PC-3 (cell line): Measurements from ENCODE around the gene ASB5. TPM values are rescaled to one million over a fixed set of nuclear protein-coding genes. Genes with fewer than 3 reads are reported as not detected.
A peak's percentile ranks its signal among the peaks of the same experiment; 100 is the strongest.

ENCODE experiments used
- ATAC-seq: fragments of 200-7000 bp; cut with Tn5 transposase; 2 replicates; pipeline ENCODE4 v1.9.1; 2020; ENCODE audit warnings: mild to moderate bottlenecking, moderate library complexity
- BruUV-seq: library from RNA; stranded (reverse); fragments of 400-500 nt; replicated peaks from 2 replicates; lab custom pipeline; 2021; lab: Mats Ljungman, UMichigan
- CTCF ChIA-PET: fragments of 300-600 bp; sonication (Branson Sonifier 250); formaldehyde crosslinking; loops from one replicate; lab custom pipeline; 2022; ENCODE audit warnings: antibody characterized with exemption; lab: Charles Lee
- POLR2A ChIA-PET: fragments of 300-600 bp; sonication (Branson Sonifier 250); formaldehyde crosslinking; loops from one replicate; lab custom pipeline; 2022; ENCODE audit warnings: antibody characterized with exemption; ENCODE audit not compliant: unreplicated experiment; lab: Charles Lee
- DNase-seq: peaks from one replicate; pipeline ENCODE4 v3.0.0-alpha.2; 2015
- H2AFZ ChIP-seq: fragments of 300-600 bp; sonication (generic); 2 replicates; pipeline ENCODE4 v1.6.0; 2016; ENCODE audit warnings: antibody characterized with exemption, low read length
- H3F3A ChIP-seq: fragments of 300-600 bp; sonication (generic); one replicate; pipeline ENCODE4 v1.6.0; 2017; ENCODE audit warnings: antibody characterized with exemption, low read length, control low read depth, mild to moderate bottlenecking; ENCODE audit not compliant: unreplicated experiment
- H3K27ac ChIP-seq: fragments of 300-600 bp; sonication (generic); 2 replicates; pipeline ENCODE4 v1.5.1; 2016; ENCODE audit warnings: mild to moderate bottlenecking, low read length
- H3K27me3 ChIP-seq: fragments of 300-600 bp; sonication (generic); 2 replicates; pipeline ENCODE4 v1.6.1; 2016; ENCODE audit warnings: low read length, mixed read lengths
- H3K36me3 ChIP-seq: fragments of 300-600 bp; sonication (generic); 2 replicates; pipeline ENCODE4 v1.6.1; 2016; ENCODE audit warnings: low read depth, mixed run types, low read length, mixed read lengths
- H3K4me1 ChIP-seq: fragments of 300-600 bp; sonication (generic); 2 replicates; pipeline ENCODE4 v1.5.1; 2016; ENCODE audit warnings: low read length; ENCODE audit not compliant: insufficient read depth
- H3K4me2 ChIP-seq: fragments of 300-600 bp; sonication (generic); 2 replicates; pipeline ENCODE4 v1.6.0; 2016; ENCODE audit warnings: low read length
- H3K4me3 ChIP-seq: fragments of 300-600 bp; sonication (generic); 2 replicates; pipeline ENCODE4 v1.5.1; 2016; ENCODE audit warnings: mild to moderate bottlenecking, low read length, mixed read lengths
- H3K79me2 ChIP-seq: fragments of 300-600 bp; sonication (generic); 2 replicates; pipeline ENCODE4 v1.6.1; 2017; ENCODE audit warnings: low read length, mixed read lengths
- H3K9ac ChIP-seq: fragments of 300-600 bp; sonication (generic); 2 replicates; pipeline ENCODE4 v1.6.0; 2016; ENCODE audit warnings: mild to moderate bottlenecking, low read length
- H3K9me2 ChIP-seq: fragments of 300-600 bp; sonication (generic); replicated peaks from 2 replicates; pipeline ENCODE4 v1.6.1; 2016; ENCODE audit warnings: mixed run types, low read length, mixed read lengths
- H3K9me3 ChIP-seq: fragments of 300-600 bp; sonication (generic); 2 replicates; pipeline ENCODE4 v1.6.1; 2016; ENCODE audit warnings: low read length, mixed read lengths
- H4K20me1 ChIP-seq: fragments of 300-600 bp; sonication (generic); 2 replicates; pipeline ENCODE4 v1.6.1; 2016; ENCODE audit warnings: low read length, mixed read lengths
- CTCF ChIP-seq: fragments of 300-600 bp; sonication (generic); conservative IDR thresholded peaks from 2 replicates; pipeline ENCODE4 v1.5.1; 2017; ENCODE audit warnings: antibody characterized with exemption, low read depth, mild to moderate bottlenecking, low read length
- EZH2 ChIP-seq: fragments of 300-600 bp; sonication (generic); IDR thresholded peaks from one replicate; pipeline ENCODE4 v1.6.1; 2017; ENCODE audit warnings: antibody characterized with exemption, mild to moderate bottlenecking, low read length; ENCODE audit not compliant: unreplicated experiment
- EZH2phosphoT487 ChIP-seq: fragments of 300-600 bp; sonication (generic); IDR thresholded peaks from 2 replicates; pipeline ENCODE4 v1.6.1; 2018; ENCODE audit warnings: mild to moderate bottlenecking, antibody characterized with exemption, low read length, borderline replicate concordance
- intact Hi-C: fragments of 100-400 bp; cut with micrococcal nuclease; formaldehyde crosslinking; loops from 2 replicates; pipeline ENCODE4 v1.9.0; 2023
- total RNA-seq: library from RNA; depleted of rRNA; stranded (reverse); fragments of >200 nt; gene quantifications from 2 replicates; pipeline ENCODE4 v1.2.3, GENCODE V29; 2014; rRNA removed

The ASB5 gene
- total RNA-seq, 1 experiment from 2014 or later, result not detected

- H3K4me3 ChIP-seq, result no peak overlapping the region
- intact Hi-C loops, result no loop called here
- ATAC-seq (peak; percentile 73), DNase-seq (peak; percentile 44)
- H3K4me1 ChIP-seq, result no peaks in the 10 kb centered on the region
- CTCF ChIA-PET, result no interaction called here
- no TSS peak for BruUV-seq
- POLR2A ChIA-PET, result no interaction called here
- no peak overlapping the region for H3K27ac ChIP-seq
- no peaks in the 10 kb centered on the region for H3K27me3 ChIP-seq
- no peak overlapping the region for H3K9ac ChIP-seq
- H3K4me2 ChIP-seq, result no peak overlapping the region
- H3K36me3 ChIP-seq, result no peaks in the 10 kb centered on the region
- no peaks in the 10 kb centered on the region for H4K20me1 ChIP-seq
- no peak overlapping the region for H2AFZ ChIP-seq
- H3K9me2 ChIP-seq, result no peaks in the 10 kb centered on the region
- no peaks in the 10 kb centered on the region for H3K79me2 ChIP-seq
- H3F3A ChIP-seq, result no peaks in the 10 kb centered on the region
- no peak for TF ChIP-seq EZH2phosphoT487
- no peak for TF ChIP-seq CTCF
- TF ChIP-seq EZH2, result no peak
- no peaks in the 10 kb centered on the region for H3K9me3 ChIP-seq
These were observed 84.0 kb downstream of the ASB5 start for GRCh38 chr4:176185051-176185450.

Other genes with a start within 250 kb of the ASB5 start
- 0.69 and 1.3 TPM in 2 replicates for gene WDR17, start 203.4 kb downstream of the ASB5 start, total RNA-seq
- gene SPATA4, start 73.6 kb downstream of the ASB5 start, total RNA-seq, result 0.15 TPM in 1 of 2 replicates, not detected in the other
- 42.4 and 56.1 TPM in 2 replicates for gene SPCS3, start 50.7 kb upstream of the ASB5 start, total RNA-seq